SK-N-MC (cell line): ENCODE results near the gene KRT15.

ENCODE experiments used
- EZH2 ChIP-seq: fragments of 200-600 bp; sonication (generic); IDR thresholded peaks from one replicate; pipeline ENCODE4 v1.6.1; 2017; ENCODE audit warnings: antibody characterized with exemption
- POLR2AphosphoS5 ChIP-seq: IDR thresholded peaks from 2 replicates; pipeline ENCODE4 v1.6.1; 2012; ENCODE audit warnings: mild to moderate bottlenecking, low read depth, low read length, borderline replicate concordance

GRCh38 chr17:41510251-41511065 lies 8.2 kb downstream of the KRT15 start:
- no peak for TF ChIP-seq EZH2
- TF ChIP-seq POLR2AphosphoS5 = no peak
